ENCODE measurements around the gene GSTT4.
"Not testable (repeated sequence)": the region's sequence is repeated elsewhere in the genome, so short reads cannot be mapped to it uniquely, and the experiment has no call there.

The GSTT4 gene

DNA sequence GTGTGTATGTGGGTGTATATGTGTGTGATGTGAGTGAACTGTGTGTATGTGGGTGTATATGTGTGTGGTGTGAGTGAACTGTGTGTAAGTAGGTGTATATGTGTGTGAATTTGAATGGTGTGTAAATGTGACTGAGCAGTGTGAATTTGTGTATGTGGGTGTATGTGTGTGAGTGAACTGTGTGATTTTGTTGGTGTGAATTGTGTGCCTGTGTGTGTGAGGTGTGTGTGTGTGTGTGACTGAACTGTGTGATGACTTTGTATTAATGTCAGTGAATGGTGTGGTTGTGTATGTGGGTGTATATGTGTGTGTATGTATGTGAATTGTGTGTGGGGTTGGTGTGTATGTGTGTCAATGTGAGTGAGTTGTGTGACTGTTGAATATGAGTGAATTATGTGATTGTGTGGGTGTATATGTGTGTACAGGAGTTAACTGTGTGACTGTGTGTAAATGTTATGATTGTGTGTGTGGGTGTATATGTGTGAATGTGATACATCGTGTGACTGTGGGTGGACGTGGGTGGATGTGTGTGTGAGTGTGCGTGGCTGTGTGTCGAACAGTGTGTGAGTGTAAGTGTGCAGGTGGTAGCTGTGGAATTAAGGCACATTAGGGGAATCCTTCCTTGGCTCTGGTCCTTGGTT is 18.6 kb downstream of the GSTT4 start:
- not testable (repeated sequence) for DNase-seq (ENCODE audit: low spot score)

DNA sequence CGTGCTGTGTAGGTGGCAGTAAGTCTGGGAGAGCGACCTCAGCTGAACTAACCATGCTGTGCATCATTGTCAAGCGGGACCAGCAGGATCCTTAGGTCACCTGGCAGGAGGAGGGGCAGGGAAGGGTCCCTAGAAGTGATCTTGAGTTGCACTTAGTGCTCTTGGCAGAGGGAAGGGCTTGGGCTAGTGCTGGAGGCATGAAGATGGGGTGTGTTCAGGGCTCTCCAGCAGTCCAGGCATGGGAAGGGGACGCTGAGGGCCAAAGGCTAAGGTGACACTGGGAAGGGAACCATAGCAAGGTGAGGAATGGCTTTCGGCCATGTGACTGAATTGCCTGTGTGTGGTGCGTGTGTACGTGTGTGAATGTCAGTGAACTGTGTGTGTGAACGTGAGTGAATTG is 19.2 kb downstream of the GSTT4 start:
- not testable (repeated sequence) for DNase-seq (ENCODE audit: low spot score)

DNA sequence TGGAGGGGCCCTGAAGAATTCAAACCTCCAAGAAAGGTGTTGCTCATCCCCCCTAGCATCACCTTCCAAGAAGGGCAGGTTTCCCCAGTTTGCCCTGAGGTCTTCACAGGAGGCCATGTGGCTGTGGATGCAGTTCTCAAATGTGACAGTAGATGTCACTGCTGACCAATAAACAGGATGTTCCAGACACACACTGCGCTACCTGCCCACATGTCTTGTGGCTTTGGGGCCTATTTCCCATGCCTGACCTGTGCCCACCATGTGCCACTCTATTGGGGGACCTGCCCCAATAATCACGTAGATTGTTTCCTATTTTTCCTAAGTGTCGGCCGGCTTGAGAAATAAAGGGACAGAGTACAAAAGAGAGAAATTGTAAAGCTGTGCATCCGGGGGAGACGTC is 20.8 kb downstream of the GSTT4 start:
- peak; percentile 52 for DNase-seq (ENCODE audit: low spot score)

DNA sequence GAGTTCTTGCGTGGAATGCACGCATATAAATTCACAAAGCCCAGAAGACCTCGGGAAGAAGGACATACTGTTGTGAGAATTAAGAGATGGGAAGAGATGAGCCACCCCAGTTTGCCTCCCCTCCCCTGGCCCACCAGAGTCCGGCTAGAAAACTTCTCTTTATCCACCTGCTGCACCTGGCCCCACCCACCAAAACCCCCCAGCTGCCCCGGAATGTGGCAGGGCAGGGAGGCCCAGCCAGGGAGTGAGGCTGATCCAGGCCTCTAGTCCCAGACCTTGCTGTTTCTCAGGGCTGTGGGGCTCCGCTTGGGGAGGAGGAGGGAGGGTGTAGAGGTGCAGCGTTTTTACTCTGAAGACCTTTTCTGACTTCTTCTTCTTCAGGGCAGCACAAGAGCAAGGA is 24.7 kb downstream of the GSTT4 start:
- not testable (repeated sequence) for DNase-seq (ENCODE audit: low spot score)

DNA sequence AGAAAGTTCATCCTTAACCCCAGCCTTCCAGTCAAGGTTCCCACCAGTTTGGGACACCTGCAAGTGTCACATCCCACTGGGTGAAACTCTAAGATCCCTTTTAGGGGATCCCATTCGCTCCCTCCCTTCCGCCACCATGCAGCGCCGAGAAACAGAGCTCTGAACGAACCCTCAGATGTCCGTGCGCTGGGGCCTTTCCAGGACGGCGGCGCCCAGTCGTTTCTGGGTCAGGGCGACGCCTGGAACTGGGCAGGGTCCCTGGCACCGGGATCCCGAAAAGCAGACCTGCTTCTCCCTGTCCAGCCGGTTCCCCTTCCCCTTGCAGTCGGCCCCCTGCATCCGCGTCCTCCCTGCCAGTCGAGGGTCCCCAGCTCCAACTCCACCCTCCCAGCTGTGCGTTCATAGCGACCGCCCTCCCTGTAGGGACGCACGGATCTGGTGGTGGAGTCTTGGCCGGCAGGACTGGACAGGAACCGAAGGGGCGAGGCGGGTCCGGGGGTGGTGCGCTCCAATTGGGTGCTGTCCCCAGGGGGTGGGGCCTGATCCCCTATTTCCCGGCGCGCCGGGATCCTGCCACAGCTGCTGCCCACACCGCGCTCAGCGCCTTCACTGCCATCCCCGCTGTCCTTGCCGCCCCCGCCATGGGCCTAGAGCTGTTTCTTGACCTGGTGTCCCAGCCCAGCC is 25.6 kb downstream of the GSTT4 start, which contains the start of gene GSTT2:
GSTT2 (plus strand) TSS at position 578 of the 684 bp plus-strand sequence.
- DNase-seq (ENCODE audit: low spot score): not testable (repeated sequence)

DNA sequence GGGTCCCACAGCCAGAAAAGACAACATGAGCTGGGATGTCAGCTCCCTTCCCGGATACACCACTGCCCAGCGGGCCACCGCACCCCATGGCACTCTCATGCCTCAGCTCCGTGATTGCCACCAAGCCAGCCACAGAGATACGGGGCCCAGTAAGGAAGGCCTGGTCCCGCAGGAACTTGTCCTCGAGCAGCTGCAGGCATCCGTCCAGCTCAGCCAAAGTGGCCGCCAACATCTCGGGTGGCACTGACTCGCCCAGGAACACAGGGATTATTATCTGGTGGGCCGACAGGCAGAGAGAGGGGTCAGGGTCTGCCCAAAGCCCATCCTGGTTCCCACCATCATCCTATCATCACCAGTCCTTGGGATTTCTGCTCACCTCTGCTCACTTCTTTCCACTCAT is 27.9 kb downstream of the GSTT4 start:
- DNase-seq (ENCODE audit: low spot score): not testable (repeated sequence)

DNA sequence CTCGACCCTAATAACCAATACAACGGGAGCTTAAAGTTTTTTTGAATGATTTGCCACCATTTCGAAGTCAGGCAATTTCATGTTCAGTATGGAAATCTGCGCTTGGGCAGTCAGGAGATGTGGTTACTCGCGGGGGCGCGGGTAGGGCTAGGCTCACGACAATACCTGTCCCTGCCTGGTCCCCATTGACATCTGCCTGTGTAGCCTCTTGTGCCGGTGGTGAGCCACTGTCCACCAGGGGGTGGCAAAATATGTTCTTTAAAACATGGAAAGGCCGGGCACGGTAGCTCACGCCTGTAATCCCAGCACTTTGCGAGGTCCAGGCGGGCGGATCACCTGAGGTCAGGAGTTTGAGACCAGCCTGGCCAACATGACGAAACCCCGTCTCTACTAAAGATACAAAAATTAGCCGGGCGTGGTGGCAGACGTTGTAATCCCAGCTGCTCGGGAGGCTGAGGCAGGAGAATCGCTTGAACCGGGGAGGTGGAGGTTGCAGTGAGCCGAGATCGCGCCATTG is 30.4 kb downstream of the GSTT4 start:
- not testable (repeated sequence) for DNase-seq (ENCODE audit: low spot score)

DNA sequence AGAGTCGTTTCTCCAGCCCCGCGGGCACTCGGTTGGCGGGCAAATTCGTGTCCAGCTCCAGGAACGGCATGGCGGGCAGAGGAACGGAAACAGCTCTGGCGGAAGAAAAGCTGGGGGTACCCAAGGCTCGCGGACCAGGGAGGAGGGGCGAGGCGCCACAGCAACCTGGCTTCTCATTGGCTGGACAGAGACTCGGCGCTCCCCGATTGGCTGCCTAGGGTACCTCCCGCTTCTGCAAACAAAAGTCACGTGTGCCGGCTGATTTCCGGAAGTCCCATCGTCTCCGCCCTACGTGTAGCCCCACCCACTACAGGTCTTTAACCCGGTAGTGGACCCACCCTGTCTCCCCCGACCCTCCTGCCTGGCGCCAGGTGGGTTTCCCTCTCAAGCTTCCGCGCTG is 30.9 kb downstream of the GSTT4 start, which contains the start of gene DDT:
DDT (minus strand) TSS at position 97 of the 400 bp plus-strand sequence; CDS start at position 70, 27 bp downstream.
- DNase-seq (ENCODE audit: low spot score): not testable (repeated sequence)

DNA sequence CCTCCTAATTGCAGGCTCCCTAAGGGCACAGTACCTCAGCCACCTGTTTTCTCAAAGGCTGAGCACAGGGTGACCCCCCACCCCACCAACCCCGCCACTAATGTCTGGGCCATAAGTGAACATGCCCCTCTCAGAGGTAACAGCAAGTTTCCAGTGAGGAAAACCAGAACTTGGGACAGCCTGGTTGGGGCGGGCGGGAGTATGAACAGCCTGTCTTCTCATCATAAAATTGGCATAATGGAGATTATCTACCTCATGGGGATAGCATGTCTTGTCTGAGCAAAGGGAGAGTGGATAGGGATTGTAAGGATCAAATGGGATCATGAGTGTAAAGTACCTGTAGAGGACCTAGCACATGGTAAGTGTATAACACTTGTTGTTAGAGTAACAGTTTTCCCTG is 33.3 kb downstream of the GSTT4 start:
- DNase-seq (ENCODE audit: low spot score): not testable (repeated sequence)

DNA sequence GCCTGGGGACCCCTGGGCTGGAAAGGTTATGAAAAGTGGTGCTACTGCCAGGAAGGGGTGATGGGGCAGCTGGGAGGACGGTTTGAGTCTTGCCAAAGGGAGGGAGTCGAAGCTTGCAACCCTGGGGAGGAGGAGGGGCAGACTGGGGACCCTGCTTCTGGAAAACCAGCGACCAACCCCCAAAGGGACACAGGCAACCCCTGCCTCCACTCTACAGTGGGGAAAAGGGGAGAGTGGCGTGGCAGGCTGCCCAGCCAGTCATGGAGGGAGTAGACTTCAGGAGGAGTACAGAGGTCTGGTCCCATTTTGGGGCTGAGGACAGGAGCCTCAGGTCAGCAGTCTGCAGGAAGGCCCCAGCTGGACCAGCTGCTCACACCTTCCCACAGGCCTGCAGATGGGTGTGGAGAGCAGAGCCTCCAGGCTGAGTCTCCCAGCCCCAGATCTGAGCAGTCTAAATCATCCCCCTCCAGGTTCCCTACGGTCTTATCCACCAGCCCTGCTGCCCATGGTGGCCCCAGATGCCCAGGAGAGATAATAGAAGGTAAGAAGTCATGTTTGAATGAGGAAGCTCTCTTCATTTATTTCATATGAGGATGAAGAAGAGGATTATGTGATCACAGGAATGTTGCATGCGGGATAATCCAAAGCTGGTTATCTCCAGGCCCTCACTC is 34.3 kb downstream of the GSTT4 start:
- DNase-seq (ENCODE audit: low spot score): no peak

DNA sequence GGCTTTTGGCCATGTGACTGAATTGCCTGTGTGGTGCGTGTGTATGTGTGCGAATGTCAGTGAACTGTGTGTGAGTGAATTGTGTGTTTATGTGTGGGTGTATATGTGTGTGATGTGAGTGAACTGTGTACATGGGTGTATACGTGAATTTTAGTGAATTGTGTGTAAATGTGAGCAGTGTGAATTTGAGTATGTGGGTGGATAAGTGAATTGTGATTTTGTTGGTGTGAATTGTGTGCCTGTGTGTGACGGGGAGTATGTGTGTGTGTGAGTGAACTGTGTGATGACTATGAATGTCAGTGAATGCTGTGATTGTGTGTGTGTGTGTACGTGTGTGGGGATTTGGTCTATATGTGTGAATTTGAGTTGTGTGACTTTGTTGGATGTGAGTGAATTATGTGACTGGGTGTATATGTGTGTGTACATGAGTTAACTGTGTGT is 35.0 kb downstream of the GSTT4 start:
- no peak for DNase-seq (ENCODE audit: low spot score)

DNA sequence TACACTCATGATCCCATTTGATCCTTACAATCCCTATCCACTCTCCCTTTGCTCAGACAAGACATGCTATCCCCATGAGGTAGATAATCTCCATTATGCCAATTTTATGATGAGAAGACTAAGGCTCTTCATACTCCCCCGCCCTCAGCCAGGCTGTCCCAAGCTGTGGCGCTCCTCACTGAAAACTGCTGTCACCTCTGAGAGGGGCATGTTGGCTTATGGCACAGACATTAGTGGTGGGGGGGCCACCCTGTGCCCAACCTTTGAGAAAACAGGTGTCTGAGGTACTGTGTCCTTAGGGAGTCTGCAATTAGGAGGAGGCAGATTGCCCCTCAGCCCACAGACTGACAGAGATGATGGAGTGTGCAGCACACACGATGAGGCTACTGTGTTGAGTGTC is 36.2 kb downstream of the GSTT4 start:
- no peak for DNase-seq (ENCODE audit: low spot score)

DNA sequence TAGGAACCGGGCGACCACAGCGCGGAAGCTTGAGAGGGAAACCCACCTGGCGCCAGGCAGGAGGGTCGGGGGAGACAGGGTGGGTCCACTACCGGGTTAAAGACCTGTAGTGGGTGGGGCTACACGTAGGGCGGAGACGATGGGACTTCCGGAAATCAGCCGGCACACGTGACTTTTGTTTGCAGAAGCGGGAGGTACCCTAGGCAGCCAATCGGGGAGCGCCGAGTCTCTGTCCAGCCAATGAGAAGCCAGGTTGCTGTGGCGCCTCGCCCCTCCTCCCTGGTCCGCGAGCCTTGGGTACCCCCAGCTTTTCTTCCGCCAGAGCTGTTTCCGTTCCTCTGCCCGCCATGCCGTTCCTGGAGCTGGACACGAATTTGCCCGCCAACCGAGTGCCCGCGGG is 38.7 kb downstream of the GSTT4 start, which contains the start of gene DDTL:
DDTL (plus strand) TSS at position 321 of the 400 bp plus-strand sequence; CDS start at position 348, 27 bp downstream.
- not testable (repeated sequence) for DNase-seq (ENCODE audit: low spot score)

DNA sequence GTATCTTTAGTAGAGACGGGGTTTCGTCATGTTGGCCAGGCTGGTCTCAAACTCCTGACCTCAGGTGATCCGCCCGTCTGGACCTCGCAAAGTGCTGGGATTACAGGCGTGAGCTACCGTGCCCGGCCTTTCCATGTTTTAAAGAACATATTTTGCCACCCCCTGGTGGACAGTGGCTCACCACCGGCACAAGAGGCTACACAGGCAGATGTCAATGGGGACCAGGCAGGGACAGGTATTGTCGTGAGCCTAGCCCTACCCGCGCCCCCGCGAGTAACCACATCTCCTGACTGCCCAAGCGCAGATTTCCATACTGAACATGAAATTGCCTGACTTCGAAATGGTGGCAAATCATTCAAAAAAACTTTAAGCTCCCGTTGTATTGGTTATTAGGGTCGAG is 39.2 kb downstream of the GSTT4 start:
- DNase-seq (ENCODE audit: low spot score): not testable (repeated sequence)

DNA sequence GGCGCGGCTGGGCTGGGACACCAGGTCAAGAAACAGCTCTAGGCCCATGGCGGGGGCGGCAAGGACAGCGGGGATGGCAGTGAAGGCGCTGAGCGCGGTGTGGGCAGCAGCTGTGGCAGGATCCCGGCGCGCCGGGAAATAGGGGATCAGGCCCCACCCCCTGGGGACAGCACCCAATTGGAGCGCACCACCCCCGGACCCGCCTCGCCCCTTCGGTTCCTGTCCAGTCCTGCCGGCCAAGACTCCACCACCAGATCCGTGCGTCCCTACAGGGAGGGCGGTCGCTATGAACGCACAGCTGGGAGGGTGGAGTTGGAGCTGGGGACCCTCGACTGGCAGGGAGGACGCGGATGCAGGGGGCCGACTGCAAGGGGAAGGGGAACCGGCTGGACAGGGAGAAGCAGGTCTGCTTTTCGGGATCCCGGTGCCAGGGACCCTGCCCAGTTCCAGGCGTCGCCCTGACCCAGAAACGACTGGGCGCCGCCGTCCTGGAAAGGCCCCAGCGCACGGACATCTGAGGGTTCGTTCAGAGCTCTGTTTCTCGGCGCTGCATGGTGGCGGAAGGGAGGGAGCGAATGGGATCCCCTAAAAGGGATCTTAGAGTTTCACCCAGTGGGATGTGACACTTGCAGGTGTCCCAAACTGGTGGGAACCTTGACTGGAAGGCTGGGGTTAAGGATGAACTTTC is 44.0 kb downstream of the GSTT4 start, which contains the start of gene GSTT2B:
GSTT2B (minus strand) TSS at position 112 of the 688 bp plus-strand sequence; CDS start at position 48, 64 bp downstream.
- not testable (repeated sequence) for DNase-seq (ENCODE audit: low spot score)

DNA sequence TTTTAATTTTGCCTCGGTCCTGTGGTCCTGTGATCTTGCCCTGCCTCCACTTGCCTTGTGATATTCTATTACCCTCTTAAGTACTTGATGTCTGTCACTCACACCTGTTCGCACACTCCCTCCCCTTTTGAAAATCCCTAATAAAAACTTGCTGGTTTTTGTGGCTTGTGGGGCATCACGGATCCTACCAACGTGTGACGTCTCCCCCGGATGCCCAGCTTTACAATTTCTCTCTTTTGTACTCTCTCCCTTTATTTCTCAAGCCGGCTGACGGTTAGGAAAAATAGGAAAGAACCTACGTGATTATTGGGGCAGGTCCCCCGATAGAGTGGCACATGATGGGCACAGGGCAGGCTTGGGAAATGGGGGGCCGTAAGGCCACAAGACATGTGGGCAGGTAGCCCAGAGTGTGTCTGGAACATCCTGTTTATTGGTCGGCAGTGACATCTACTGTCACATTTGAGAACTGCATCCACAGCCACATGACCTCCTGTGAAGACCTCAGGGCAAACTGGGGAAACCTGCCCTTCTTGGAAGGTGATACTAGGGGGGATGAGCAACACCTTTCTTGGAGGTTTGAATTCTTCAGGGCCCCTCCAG is 48.9 kb downstream of the GSTT4 start:
- peak; percentile 67 for DNase-seq (ENCODE audit: low spot score)

DNA sequence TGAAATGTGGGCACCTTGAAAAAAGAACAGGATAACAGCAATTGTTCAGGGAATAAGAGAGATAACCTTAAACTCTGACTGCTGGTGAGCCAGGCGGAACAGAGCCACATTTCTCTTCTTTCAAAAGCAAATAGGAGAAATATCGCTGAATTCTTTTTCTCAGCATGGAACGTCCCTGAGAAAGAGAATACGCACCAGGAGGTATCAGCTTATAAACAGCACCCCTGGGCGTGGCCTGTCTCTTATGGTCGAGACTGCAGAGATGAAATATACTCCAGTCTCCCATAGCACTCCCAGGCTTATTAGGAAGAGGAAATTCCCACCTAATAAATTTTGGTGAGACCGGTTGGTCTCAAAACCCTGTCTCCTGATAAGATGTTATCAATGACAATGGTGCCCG is 49.4 kb downstream of the GSTT4 start:
- DNase-seq (ENCODE audit: low spot score): not testable (repeated sequence)

DNA sequence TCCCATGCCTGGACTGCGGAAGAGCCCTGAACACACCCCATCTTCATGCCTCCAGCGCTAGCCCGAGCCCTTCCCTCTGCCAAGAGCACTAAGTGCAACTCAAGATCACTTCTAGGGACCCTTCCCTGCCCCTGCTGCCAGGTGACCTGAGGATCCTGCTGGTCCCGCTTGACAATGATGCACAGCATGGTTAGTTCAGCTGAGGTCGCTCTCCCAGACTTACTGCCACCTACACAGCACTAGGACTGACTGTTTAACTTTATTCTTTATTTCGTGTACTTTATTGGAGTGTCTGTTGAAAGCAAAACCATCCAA is 50.3 kb downstream of the GSTT4 start:
- DNase-seq (ENCODE audit: low spot score): not testable (repeated sequence)

DNA sequence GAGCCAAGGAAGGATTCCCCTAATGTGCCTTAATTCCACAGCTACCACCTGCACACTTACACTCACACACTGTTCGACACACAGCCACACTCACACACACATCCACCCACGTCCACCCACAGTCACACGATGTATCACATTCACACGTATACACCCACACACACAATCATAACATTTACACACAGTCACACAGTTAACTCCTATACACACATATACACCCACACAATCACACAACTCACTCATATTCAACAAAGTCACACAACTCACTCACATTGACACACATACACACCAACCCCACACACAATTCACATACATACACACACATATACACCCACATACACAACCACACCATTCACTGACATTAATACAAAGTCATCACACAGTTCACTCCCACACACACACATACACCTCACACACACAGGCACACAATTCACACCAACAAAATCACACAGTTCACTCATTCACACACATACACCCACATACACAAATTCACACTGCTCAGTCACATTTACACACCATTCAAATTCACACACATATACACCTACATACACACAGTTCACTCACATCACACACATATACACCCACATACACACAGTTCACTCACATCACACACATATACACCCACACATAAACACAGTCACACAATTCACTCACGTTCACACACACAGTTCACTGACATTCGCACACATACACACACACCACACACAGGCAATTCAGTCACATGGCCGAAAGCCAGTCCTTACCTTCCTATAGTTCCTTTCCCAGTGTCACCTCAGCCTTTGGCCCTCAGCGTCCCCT is 50.9 kb downstream of the GSTT4 start:
- not testable (repeated sequence) for DNase-seq (ENCODE audit: low spot score)

DNA sequence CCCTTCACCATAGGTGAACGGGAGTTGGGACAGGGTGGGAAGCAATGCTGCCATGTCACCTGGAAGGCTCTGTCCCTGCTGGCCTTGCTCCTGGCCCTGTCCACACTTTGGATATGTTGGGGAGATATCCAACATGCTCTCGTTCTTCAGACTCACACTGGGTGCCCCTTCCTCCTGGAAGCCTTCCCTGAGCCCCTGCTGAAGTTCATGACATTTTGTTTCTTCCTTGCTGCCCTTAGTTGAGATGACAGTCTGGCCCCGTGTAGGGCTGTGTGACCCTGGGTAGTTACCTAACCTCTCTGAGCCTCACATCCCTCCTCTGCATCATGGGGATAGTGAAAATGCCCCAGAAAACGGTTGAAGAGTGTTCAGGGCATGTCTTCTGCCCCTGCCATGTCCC is 51.8 kb downstream of the GSTT4 start:
- not testable (repeated sequence) for DNase-seq (ENCODE audit: low spot score)
